ENCODE data around the gene THSD4. TPM values are rescaled to one million over a fixed set of nuclear protein-coding genes. Genes with fewer than 3 reads are reported as not detected.

The THSD4 gene
- total and polyA plus RNA-seq, 4 donors = 6.0 to 42.4 (median 18.5) TPM

GRCh38 chr15:71654720-71655174 lies 539.5 kb downstream of the THSD4 start:
- 83 to 88% methylated on average over 3 of the region's 3 CpGs for WGBS, 2 donors
- no peak overlapping the region for H3K9ac ChIP-seq (ENCODE audit: insufficient read depth in 1 of 2, low read length in 2 of 2)

GRCh38 chr15:71656425-71656824 lies 541.2 kb downstream of the THSD4 start:
- ATAC-seq (ENCODE audit: insufficient read depth, low FRiP score) (no peak), DNase-seq (no peak)
- peaks cover 0 to 28% (median 5%) of the 10 kb centered on the region in 5 donors for H3K4me1 ChIP-seq (ENCODE audit: control insufficient read depth in 5 of 5, insufficient read depth in 5 of 5, low read length in 5 of 5)
- H3K36me3 ChIP-seq (ENCODE audit: control insufficient read depth in 4 of 4, insufficient read depth in 4 of 4, low read length in 4 of 4) = no peaks in the 10 kb centered on the region
- TF ChIP-seq CTCF (IDR thresholded peaks at IDR 0.05; ENCODE audit: control extremely low read depth, extremely low read depth) = no peak
- H3K4me3 ChIP-seq = no peak overlapping the region
- no peak overlapping the region for H3K27ac ChIP-seq (ENCODE audit: low read depth in 1 of 2, low read length in 1 of 2)
- no peaks in the 10 kb centered on the region for H3K27me3 ChIP-seq (ENCODE audit: control insufficient read depth in 3 of 3, insufficient read depth in 3 of 3, low read length in 2 of 3)
- 72 to 97% methylated on average over 4 of the region's 4 CpGs for WGBS, 2 donors
- no peaks in the 10 kb centered on the region for H3K9me3 ChIP-seq (ENCODE audit: control insufficient read depth in 4 of 4, insufficient read depth in 3 of 4, low read length in 3 of 4)
- no peak overlapping the region for H3K9ac ChIP-seq (ENCODE audit: insufficient read depth in 1 of 2, low read length in 2 of 2)

More at GRCh38 chr15:71654720-71655174, 539.5 kb downstream of the THSD4 start:
- Histone ChIP-seq H3K4me3 (no peak overlapping the region), H3K36me3 (ENCODE audit: control insufficient read depth in 4 of 4, insufficient read depth in 4 of 4, low read length in 4 of 4) (no peaks in the 10 kb centered on the region), H3K4me1 (ENCODE audit: control insufficient read depth in 5 of 5, insufficient read depth in 5 of 5, low read length in 5 of 5) (peaks cover 0 to 23% (median 5%) of the 10 kb centered on the region in 5 donors), H3K27me3 (ENCODE audit: control insufficient read depth in 3 of 3, insufficient read depth in 3 of 3, low read length in 2 of 3) (no peaks in the 10 kb centered on the region), H3K9me3 (ENCODE audit: control insufficient read depth in 4 of 4, insufficient read depth in 3 of 4, low read length in 3 of 4) (no peaks in the 10 kb centered on the region), H3K27ac (ENCODE audit: low read depth in 1 of 2, low read length in 1 of 2) (peak overlapping the region in 1 of 2 donors; percentile 35)
- DNase-seq (peak in 1 of 3 donors; percentile 41), ATAC-seq (ENCODE audit: insufficient read depth, low FRiP score) (no peak)
- no peak for TF ChIP-seq CTCF (IDR thresholded peaks at IDR 0.05; ENCODE audit: control extremely low read depth, extremely low read depth)

GRCh38 chr15:71657141-71657540 lies 541.9 kb downstream of the THSD4 start:
- Histone ChIP-seq H3K4me1 (ENCODE audit: control insufficient read depth in 5 of 5, insufficient read depth in 5 of 5, low read length in 5 of 5) (peaks cover 0 to 30% (median 5%) of the 10 kb centered on the region in 5 donors), H3K36me3 (ENCODE audit: control insufficient read depth in 4 of 4, insufficient read depth in 4 of 4, low read length in 4 of 4) (no peaks in the 10 kb centered on the region), H3K4me3 (no peak overlapping the region), H3K9ac (ENCODE audit: insufficient read depth in 1 of 2, low read length in 2 of 2) (no peak overlapping the region), H3K9me3 (ENCODE audit: control insufficient read depth in 4 of 4, insufficient read depth in 3 of 4, low read length in 3 of 4) (no peaks in the 10 kb centered on the region), H3K27ac (ENCODE audit: low read depth in 1 of 2, low read length in 1 of 2) (no peak overlapping the region), H3K27me3 (ENCODE audit: control insufficient read depth in 3 of 3, insufficient read depth in 3 of 3, low read length in 2 of 3) (no peaks in the 10 kb centered on the region)
- no peak for TF ChIP-seq CTCF (IDR thresholded peaks at IDR 0.05; ENCODE audit: control extremely low read depth, extremely low read depth)
- 98 to 100% methylated on average over 2 of the region's 2 CpGs for WGBS, 2 donors
- DNase-seq (no peak), ATAC-seq (ENCODE audit: insufficient read depth, low FRiP score) (no peak)

GRCh38 chr15:71658036-71658435 lies 542.8 kb downstream of the THSD4 start:
- no peaks in the 10 kb centered on the region for H3K36me3 ChIP-seq (ENCODE audit: control insufficient read depth in 4 of 4, insufficient read depth in 4 of 4, low read length in 4 of 4)
- 86 to 95% methylated on average over 7 of the region's 7 CpGs for WGBS, 2 donors
- no peak overlapping the region for H3K9ac ChIP-seq (ENCODE audit: insufficient read depth in 1 of 2, low read length in 2 of 2)
- no peak for DNase-seq
- H3K9me3 ChIP-seq (ENCODE audit: control insufficient read depth in 4 of 4, insufficient read depth in 3 of 4, low read length in 3 of 4) = no peaks in the 10 kb centered on the region
- H3K4me1 ChIP-seq (ENCODE audit: control insufficient read depth in 5 of 5, insufficient read depth in 5 of 5, low read length in 5 of 5) = peaks cover 0 to 30% (median 6%) of the 10 kb centered on the region in 5 donors
- no peaks in the 10 kb centered on the region for H3K27me3 ChIP-seq (ENCODE audit: control insufficient read depth in 3 of 3, insufficient read depth in 3 of 3, low read length in 2 of 3)
- H3K4me3 ChIP-seq = no peak overlapping the region
- no peak for TF ChIP-seq CTCF (IDR thresholded peaks at IDR 0.05; ENCODE audit: control extremely low read depth, extremely low read depth)
- ATAC-seq (ENCODE audit: insufficient read depth, low FRiP score) = no peak
- no peak overlapping the region for H3K27ac ChIP-seq (ENCODE audit: low read depth in 1 of 2, low read length in 1 of 2)

Data from lung (tissue), 12 donors.